Natural killer cell (primary cell): Measurements from ENCODE around the gene CPPED1. TPM values are rescaled to one million over a fixed set of nuclear protein-coding genes. Genes with fewer than 3 reads are reported as not detected.

Experiments used
- ATAC-seq, 3 donors: fragments of 150-1000 bp in 2 of 3; fragments of 200-7000 bp in 1 of 3; cut with Tn5 transposase; 1 replicate in 1 of 3; 2 replicates in 2 of 3; pipeline ENCODE4 v1.10.0; 2021; ENCODE audit warnings: mild to moderate bottlenecking in 2 of 3, moderate library complexity in 2 of 3
- DNase-seq, 2 donors: peaks; one replicate each; pipeline versions ENCODE4 v3.0.0 to v3.0.0-alpha.2; 2013 to 2021; ENCODE audit warnings: mixed read lengths in 1 of 2
- H3K27ac ChIP-seq: one replicate; pipeline ENCODE4 v1.5.1; 2013; ENCODE audit warnings: mild to moderate bottlenecking, low read length
- H3K27me3 ChIP-seq: one replicate; pipeline ENCODE4 v1.6.1; 2013; ENCODE audit warnings: low read length; ENCODE audit not compliant: control insufficient read depth, insufficient read depth
- H3K36me3 ChIP-seq: one replicate; pipeline ENCODE4 v1.6.1; 2013; ENCODE audit warnings: low read length; ENCODE audit not compliant: control insufficient read depth, insufficient read depth
- H3K4me1 ChIP-seq: one replicate; pipeline ENCODE4 v1.6.1; 2013; ENCODE audit warnings: low read length; ENCODE audit not compliant: control insufficient read depth, insufficient read depth
- H3K4me3 ChIP-seq: one replicate; pipeline ENCODE4 v1.5.1; 2013; ENCODE audit warnings: low read length
- H3K9me3 ChIP-seq: one replicate; pipeline ENCODE4 v1.6.1; 2013; ENCODE audit warnings: low read length; ENCODE audit not compliant: control insufficient read depth, insufficient read depth
- H3K27ac Mint-ChIP-seq, 2 donors: one replicate each; pipeline ENCODE4 v1.8.0; 2022; ENCODE audit warnings: mild to moderate bottlenecking in 2 of 2, mixed read lengths in 2 of 2, moderate library complexity in 1 of 2
- H3K27me3 Mint-ChIP-seq, 2 donors: one replicate each; pipeline ENCODE4 v1.8.0; 2022; ENCODE audit warnings: low read depth in 2 of 2, mixed read lengths in 2 of 2
- H3K36me3 Mint-ChIP-seq: one replicate; pipeline ENCODE4 v1.8.0; 2022; ENCODE audit warnings: mixed read lengths
- H3K4me1 Mint-ChIP-seq, 2 donors: one replicate each; pipeline ENCODE4 v1.8.0; 2022; ENCODE audit warnings: mixed read lengths in 2 of 2
- H3K4me3 Mint-ChIP-seq: one replicate; pipeline ENCODE4 v1.8.0; 2022; ENCODE audit warnings: mild to moderate bottlenecking, moderate library complexity, mixed read lengths
- H3K9me3 Mint-ChIP-seq, 2 donors: one replicate each; pipeline ENCODE4 v1.8.0; 2022; ENCODE audit warnings: mixed read lengths in 2 of 2
- WGBS: methylation state at CpG from one replicate; pipeline ENCODE4 v1.1.7; 2013; ENCODE audit warnings: missing lambda C conversion rate; ENCODE audit not compliant: insufficient coverage; 5-methylcytosine and 5-hydroxymethylcytosine counted together
- intact Hi-C: fragments of 100-400 bp; cut with micrococcal nuclease; formaldehyde crosslinking; loops from one replicate; pipeline ENCODE4 v1.14.2; 2022
- total RNA-seq, 4 donors: library from RNA; stranded (reverse); fragments of 120-200 nt in 1 of 4; gene quantifications; one replicate each; pipeline versions ENCODE4 v1.2.3 to v1.2.4, GENCODE V29; 2013 to 2022
- TF ChIP-seq, protein P1 (sequence below): fragments of 200-600 bp; IDR thresholded peaks from one replicate; pipeline ENCODE4 v1.8.0; 2022; ENCODE audit warnings: antibody characterized with exemption

Gene CPPED1
- total RNA-seq, 3 donors from 2014 or later (not counting 1 experiment from before 2014, with no cell fraction given): 10.3 to 18.3 (median 16.4) TPM

DNA sequence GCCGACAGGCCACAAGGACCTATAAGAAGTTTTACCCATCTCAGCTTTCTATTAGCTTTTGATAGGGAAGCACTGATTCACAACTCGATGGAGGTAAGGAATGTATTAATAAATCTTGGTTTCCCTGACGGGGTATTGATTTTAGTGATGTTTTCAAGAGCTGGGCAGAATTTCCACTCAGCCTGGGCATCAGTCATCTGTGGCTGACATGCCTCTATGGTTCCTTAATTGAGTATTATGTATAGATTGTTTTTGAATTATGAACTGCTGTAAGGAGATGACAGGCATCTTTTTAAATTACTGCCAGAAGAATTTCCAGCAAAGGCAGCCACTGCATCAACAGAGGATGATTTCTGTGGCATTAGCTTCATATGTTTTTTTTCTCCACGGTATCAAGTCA is 128.6 kb downstream of the CPPED1 start:
- no peak for ATAC-seq
- Histone ChIP-seq H3K27ac (no peak overlapping the region), H3K27me3 (no peaks in the 10 kb centered on the region), H3K4me1 (no peaks in the 10 kb centered on the region), H3K36me3 (no peaks in the 10 kb centered on the region), H3K4me3 (no peak overlapping the region), H3K9me3 (no peaks in the 10 kb centered on the region)
- DNase-seq: no peak
- Mint-ChIP-seq H3K4me3 (no peak overlapping the region), H3K27ac (no peak overlapping the region), H3K36me3 (no peaks in the 10 kb centered on the region), H3K4me1 (no peaks in the 10 kb centered on the region), H3K9me3 (no peaks in the 10 kb centered on the region), H3K27me3 (no peaks in the 10 kb centered on the region)
- intact Hi-C loops: no loop called here
- WGBS: 65% methylated on average over 4 of the region's 4 CpGs
- TF ChIP-seq, protein P1, sequence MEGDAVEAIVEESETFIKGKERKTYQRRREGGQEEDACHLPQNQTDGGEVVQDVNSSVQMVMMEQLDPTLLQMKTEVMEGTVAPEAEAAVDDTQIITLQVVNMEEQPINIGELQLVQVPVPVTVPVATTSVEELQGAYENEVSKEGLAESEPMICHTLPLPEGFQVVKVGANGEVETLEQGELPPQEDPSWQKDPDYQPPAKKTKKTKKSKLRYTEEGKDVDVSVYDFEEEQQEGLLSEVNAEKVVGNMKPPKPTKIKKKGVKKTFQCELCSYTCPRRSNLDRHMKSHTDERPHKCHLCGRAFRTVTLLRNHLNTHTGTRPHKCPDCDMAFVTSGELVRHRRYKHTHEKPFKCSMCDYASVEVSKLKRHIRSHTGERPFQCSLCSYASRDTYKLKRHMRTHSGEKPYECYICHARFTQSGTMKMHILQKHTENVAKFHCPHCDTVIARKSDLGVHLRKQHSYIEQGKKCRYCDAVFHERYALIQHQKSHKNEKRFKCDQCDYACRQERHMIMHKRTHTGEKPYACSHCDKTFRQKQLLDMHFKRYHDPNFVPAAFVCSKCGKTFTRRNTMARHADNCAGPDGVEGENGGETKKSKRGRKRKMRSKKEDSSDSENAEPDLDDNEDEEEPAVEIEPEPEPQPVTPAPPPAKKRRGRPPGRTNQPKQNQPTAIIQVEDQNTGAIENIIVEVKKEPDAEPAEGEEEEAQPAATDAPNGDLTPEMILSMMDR: no peak

DNA sequence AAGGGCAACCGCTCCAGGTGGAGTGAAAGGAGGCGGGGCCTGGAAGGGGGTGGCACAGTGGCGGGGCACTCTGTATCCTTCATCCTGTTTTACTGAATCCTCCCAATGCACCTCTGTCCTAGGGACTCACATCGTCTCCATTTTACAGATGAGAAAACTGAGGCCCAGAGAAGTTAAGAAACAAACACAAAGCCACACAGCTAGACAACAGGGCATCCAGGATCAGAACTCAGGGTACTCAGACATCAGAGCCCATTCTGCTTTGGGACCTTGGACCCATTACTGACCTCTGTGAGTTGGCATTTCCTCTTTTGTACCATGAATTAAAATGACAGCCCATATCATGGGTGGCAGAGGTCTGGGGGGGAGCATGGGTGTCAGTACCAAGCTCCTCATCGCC is 129.2 kb downstream of the CPPED1 start:
- no peak overlapping the region for H3K27ac Mint-ChIP-seq
- Histone ChIP-seq H3K4me1 (no peaks in the 10 kb centered on the region), H3K36me3 (no peaks in the 10 kb centered on the region), H3K27me3 (no peaks in the 10 kb centered on the region), H3K9me3 (no peaks in the 10 kb centered on the region), H3K4me3 (no peak overlapping the region), H3K27ac (no peak overlapping the region)
- no peaks in the 10 kb centered on the region for H3K36me3 Mint-ChIP-seq
- 94% methylated on average over 5 of the region's 5 CpGs for WGBS
- TF ChIP-seq, protein P1: no peak
- no peak overlapping the region for H3K4me3 Mint-ChIP-seq
- intact Hi-C loops: no loop called here
- ATAC-seq (no peak), DNase-seq (no peak)
- no peaks in the 10 kb centered on the region for H3K4me1 Mint-ChIP-seq
- H3K9me3 Mint-ChIP-seq: no peaks in the 10 kb centered on the region
- H3K27me3 Mint-ChIP-seq: no peaks in the 10 kb centered on the region

DNA sequence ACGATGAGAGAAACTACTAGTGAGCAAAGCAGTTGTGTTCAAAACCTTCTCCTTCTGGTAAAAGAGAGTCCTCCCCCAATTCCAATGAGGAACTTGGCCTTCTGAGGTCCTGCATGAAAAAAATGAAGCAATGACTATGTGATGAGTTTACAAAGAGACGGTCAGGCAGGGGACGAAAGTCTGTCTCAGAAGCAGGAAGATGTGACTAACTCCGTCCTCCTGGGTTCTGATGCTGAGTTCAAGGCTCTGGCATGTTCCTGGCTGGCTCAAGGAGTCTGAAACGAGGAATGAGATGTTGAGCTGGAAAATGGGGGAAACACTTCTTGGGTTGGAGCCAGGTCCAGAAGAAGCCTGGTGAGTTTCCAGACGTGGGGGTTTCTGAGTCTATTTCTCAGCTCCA is 129.6 kb downstream of the CPPED1 start:
- Histone ChIP-seq H3K4me3 (no peak overlapping the region), H3K4me1 (no peaks in the 10 kb centered on the region), H3K27ac (no peak overlapping the region), H3K9me3 (no peaks in the 10 kb centered on the region), H3K36me3 (no peaks in the 10 kb centered on the region), H3K27me3 (no peaks in the 10 kb centered on the region)
- Mint-ChIP-seq H3K27ac (no peak overlapping the region), H3K36me3 (no peaks in the 10 kb centered on the region), H3K27me3 (no peaks in the 10 kb centered on the region), H3K4me3 (no peak overlapping the region), H3K9me3 (peaks cover 0 to 2% of the 10 kb centered on the region in 2 donors), H3K4me1 (no peaks in the 10 kb centered on the region)
- no peak for DNase-seq
- intact Hi-C loops: no loop called here
- 93% methylated on average over 5 of the region's 6 CpGs for WGBS
- TF ChIP-seq, protein P1: no peak
- ATAC-seq: no peak

DNA sequence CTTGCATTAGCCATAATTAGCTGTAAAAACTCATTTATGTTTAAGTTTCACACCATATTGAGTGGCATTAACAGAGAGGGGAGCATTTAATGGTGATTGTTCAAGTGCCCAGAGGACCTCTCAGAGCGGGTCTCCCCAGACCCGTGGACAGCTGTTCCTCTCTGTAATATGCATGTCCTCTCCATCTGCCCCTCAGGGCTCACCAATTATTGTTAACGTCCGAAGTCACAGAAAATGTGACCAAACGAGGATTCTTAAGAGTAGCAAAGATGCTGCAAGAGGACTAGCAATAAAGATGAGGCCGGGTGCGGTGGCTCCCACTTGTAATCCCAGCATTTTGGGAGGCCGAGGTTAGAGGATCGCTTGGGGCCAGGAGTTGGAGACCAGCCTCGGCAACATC is 130.2 kb downstream of the CPPED1 start:
- no peaks in the 10 kb centered on the region for H3K27me3 Mint-ChIP-seq
- ATAC-seq: no peak
- Histone ChIP-seq H3K27ac (no peak overlapping the region), H3K4me1 (no peaks in the 10 kb centered on the region), H3K4me3 (no peak overlapping the region), H3K9me3 (no peaks in the 10 kb centered on the region), H3K27me3 (no peaks in the 10 kb centered on the region), H3K36me3 (no peaks in the 10 kb centered on the region)
- H3K9me3 Mint-ChIP-seq: peaks cover 4% of the 10 kb centered on the region in 2 donors
- TF ChIP-seq, protein P1: no peak
- H3K36me3 Mint-ChIP-seq: peaks cover 3% of the 10 kb centered on the region
- no peak overlapping the region for H3K4me3 Mint-ChIP-seq
- no peak for DNase-seq
- 96% methylated on average over 10 of the region's 10 CpGs for WGBS
- H3K27ac Mint-ChIP-seq: no peak overlapping the region
- intact Hi-C loops: no loop called here
- H3K4me1 Mint-ChIP-seq: no peaks in the 10 kb centered on the region
